Suprapubic skin (tissue), 4 donors: ENCODE data around the gene ARPC4.

Experiments used
- POLR2A ChIP-seq, 2 donors: fragments of 450-650 bp; IDR thresholded peaks; one replicate each; pipeline ENCODE4 v1.6.1; 2017; ENCODE audit warnings: antibody characterized with exemption in 2 of 2, mild to moderate bottlenecking in 2 of 2, moderate library complexity in 2 of 2
- POLR2AphosphoS5 ChIP-seq, 3 donors: sonication (generic); formaldehyde crosslinking; IDR thresholded peaks; one replicate each; pipeline ENCODE4 v1.6.1; 2017; ENCODE audit warnings: antibody characterized with exemption in 3 of 3
- TF ChIP-seq, protein P1 (sequence below), 2 donors: fragments of 200-600 bp in 1 of 2; fragments of 450-650 bp in 1 of 2; sonication (generic) in 1 of 2; IDR thresholded peaks; one replicate each; pipeline ENCODE4 v1.5.1; 2016 to 2019; ENCODE audit warnings: antibody characterized with exemption in 2 of 2, mild to moderate bottlenecking in 1 of 2, moderate library complexity in 1 of 2

DNA sequence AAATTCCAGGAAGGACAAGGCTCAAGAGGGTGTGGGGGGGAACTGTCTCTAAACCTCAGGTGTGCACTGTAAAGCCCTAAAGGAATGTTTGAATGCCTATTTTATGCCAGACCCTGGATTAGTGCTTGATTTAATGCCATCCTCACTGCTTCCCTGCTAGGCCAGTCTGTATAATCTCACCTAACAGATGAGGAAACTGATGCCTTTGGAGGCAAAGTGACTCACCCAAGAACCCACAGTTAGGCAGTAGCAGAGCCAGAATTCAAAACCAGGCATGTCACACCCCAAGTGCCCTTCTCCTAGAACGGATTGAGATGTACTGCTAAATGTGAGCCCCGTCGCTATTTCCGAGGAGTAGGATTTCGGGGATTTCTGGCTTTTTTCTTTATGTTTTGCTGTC is 31.0 kb upstream of the ARPC4 start:
- TF ChIP-seq, protein P1, sequence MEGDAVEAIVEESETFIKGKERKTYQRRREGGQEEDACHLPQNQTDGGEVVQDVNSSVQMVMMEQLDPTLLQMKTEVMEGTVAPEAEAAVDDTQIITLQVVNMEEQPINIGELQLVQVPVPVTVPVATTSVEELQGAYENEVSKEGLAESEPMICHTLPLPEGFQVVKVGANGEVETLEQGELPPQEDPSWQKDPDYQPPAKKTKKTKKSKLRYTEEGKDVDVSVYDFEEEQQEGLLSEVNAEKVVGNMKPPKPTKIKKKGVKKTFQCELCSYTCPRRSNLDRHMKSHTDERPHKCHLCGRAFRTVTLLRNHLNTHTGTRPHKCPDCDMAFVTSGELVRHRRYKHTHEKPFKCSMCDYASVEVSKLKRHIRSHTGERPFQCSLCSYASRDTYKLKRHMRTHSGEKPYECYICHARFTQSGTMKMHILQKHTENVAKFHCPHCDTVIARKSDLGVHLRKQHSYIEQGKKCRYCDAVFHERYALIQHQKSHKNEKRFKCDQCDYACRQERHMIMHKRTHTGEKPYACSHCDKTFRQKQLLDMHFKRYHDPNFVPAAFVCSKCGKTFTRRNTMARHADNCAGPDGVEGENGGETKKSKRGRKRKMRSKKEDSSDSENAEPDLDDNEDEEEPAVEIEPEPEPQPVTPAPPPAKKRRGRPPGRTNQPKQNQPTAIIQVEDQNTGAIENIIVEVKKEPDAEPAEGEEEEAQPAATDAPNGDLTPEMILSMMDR (IDR thresholded peaks at IDR 0.05), result no peak
- no peak for TF ChIP-seq POLR2A (IDR thresholded peaks at IDR 0.05)
- TF ChIP-seq POLR2AphosphoS5 (IDR thresholded peaks at IDR 0.05), result no peak
